Astrocyte (in vitro differentiated cells and primary cell): ENCODE measurements around the gene GABPB1. TPM values are rescaled to one million over a fixed set of nuclear protein-coding genes. Genes with fewer than 3 reads are reported as not detected.

ENCODE experiments used
- DNase-seq: peaks from one replicate; pipeline ENCODE4 v3.0.0-alpha.2; 2010; ENCODE audit warnings: low read depth
- FAIRE-seq: peaks from 2 replicates; lab custom pipeline; 2011; peaks lifted over from hg19 to GRCh38; lab: Jason Lieb, UNC
- H2AFZ ChIP-seq: 2 replicates; pipeline ENCODE4 v1.6.0; 2012; ENCODE audit warnings: low read depth, low read length, inconsistent platforms
- H3K27ac ChIP-seq: 2 replicates; pipeline ENCODE4 v1.5.1; 2011; ENCODE audit warnings: low read depth, low read length, inconsistent platforms
- H3K27me3 ChIP-seq: 2 replicates; pipeline ENCODE4 v1.6.0; 2011; ENCODE audit warnings: low read length, inconsistent platforms; ENCODE audit not compliant: insufficient read depth
- H3K36me3 ChIP-seq: 2 replicates; pipeline ENCODE4 v1.5.1; 2011; ENCODE audit warnings: low read length, inconsistent platforms; ENCODE audit not compliant: insufficient read depth
- H3K4me1 ChIP-seq: 2 replicates; pipeline ENCODE4 v1.5.1; 2011; ENCODE audit warnings: low read length, inconsistent platforms; ENCODE audit not compliant: insufficient read depth
- H3K4me2 ChIP-seq: 2 replicates; pipeline ENCODE4 v1.6.0; 2012; ENCODE audit warnings: low read length, inconsistent platforms
- H3K4me3 ChIP-seq: 2 replicates; pipeline ENCODE4 v1.5.1; 2011; ENCODE audit warnings: low read depth, mild to moderate bottlenecking, low read length, inconsistent platforms; ENCODE audit not compliant: insufficient read depth
- H3K79me2 ChIP-seq: 2 replicates; pipeline ENCODE4 v1.6.0; 2012; ENCODE audit warnings: mild to moderate bottlenecking, low read length, inconsistent platforms; ENCODE audit not compliant: insufficient read depth
- H3K9ac ChIP-seq: 2 replicates; pipeline ENCODE4 v1.6.0; 2012; ENCODE audit warnings: mild to moderate bottlenecking, low read length, inconsistent platforms
- H3K9me3 ChIP-seq: 2 replicates; pipeline ENCODE4 v1.5.1; 2012; ENCODE audit warnings: low read depth, mild to moderate bottlenecking, low read length, inconsistent platforms; ENCODE audit not compliant: insufficient read depth
- H4K20me1 ChIP-seq: 2 replicates; pipeline ENCODE4 v1.6.0; 2012; ENCODE audit warnings: low read length, inconsistent platforms; ENCODE audit not compliant: insufficient read depth
- H3K27ac Mint-ChIP-seq: one replicate; pipeline ENCODE4 v1.8.0; 2021; ENCODE audit warnings: mild to moderate bottlenecking, mixed read lengths; ENCODE audit not compliant: unreplicated experiment
- H3K27me3 Mint-ChIP-seq: one replicate; pipeline ENCODE4 v1.8.0; 2021; ENCODE audit warnings: low read depth, mixed read lengths; ENCODE audit not compliant: unreplicated experiment
- H3K36me3 Mint-ChIP-seq: one replicate; pipeline ENCODE4 v1.8.0; 2021; ENCODE audit warnings: low read depth, mixed read lengths; ENCODE audit not compliant: unreplicated experiment
- H3K4me1 Mint-ChIP-seq: one replicate; pipeline ENCODE4 v1.8.0; 2021; ENCODE audit warnings: low read depth, mixed read lengths; ENCODE audit not compliant: unreplicated experiment
- H3K4me3 Mint-ChIP-seq: one replicate; pipeline ENCODE4 v1.8.0; 2021; ENCODE audit warnings: mild to moderate bottlenecking, moderate library complexity, mixed read lengths; ENCODE audit not compliant: unreplicated experiment
- H3K9me3 Mint-ChIP-seq: one replicate; pipeline ENCODE4 v1.8.0; 2021; ENCODE audit warnings: mild to moderate bottlenecking, mixed read lengths; ENCODE audit not compliant: unreplicated experiment
- EZH2 ChIP-seq: IDR thresholded peaks from 2 replicates; pipeline ENCODE4 v1.6.1; 2012; ENCODE audit warnings: mild to moderate bottlenecking, low read length, inconsistent platforms; ENCODE audit not compliant: insufficient read depth
- total RNA-seq: library from RNA; stranded (reverse); gene quantifications from 2 replicates; pipeline ENCODE4 v1.2.1, GENCODE V29; 2021
- TF ChIP-seq, protein P1 (sequence below): IDR thresholded peaks from 2 replicates; pipeline ENCODE4 v1.5.1; 2011; ENCODE audit warnings: low read depth, mild to moderate bottlenecking, inconsistent platforms, low read length, moderate library complexity; ENCODE audit not compliant: insufficient read depth

Gene GABPB1
- total RNA-seq, 1 donor from 2014 or later: 33.5 TPM

DNA sequence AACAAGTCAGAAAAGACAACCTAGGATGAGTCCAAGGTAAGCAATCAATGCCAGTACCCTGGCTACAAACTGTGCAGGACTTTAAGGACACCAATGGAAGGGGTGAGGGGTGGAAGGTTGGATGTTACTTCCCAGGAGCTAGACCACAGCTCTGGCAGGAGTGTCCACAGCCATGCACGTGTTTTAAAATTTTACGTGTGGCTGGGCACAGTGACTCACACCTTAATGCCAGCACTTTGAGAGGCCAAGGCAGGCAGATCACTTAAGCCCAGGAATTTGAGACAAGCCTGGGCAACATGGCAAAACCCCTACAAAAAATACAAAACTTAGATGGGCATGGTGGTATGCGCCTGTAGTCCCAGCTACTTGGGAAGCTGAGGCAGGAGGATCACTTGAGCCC lies 74.7 kb downstream of the GABPB1 start:
- H3K27ac Mint-ChIP-seq: no peak overlapping the region
- no peaks in the 10 kb centered on the region for H3K4me1 Mint-ChIP-seq
- peak; percentile 26 for DNase-seq
- H3K4me3 Mint-ChIP-seq: no peak overlapping the region
- no peaks in the 10 kb centered on the region for H3K79me2 ChIP-seq
- no peak overlapping the region for H3K4me2 ChIP-seq
- no peaks in the 10 kb centered on the region for H3K27me3 ChIP-seq
- peaks cover 6% of the 10 kb centered on the region for H3K36me3 ChIP-seq
- no peak overlapping the region for H3K27ac ChIP-seq
- H3K9me3 ChIP-seq: no peaks in the 10 kb centered on the region
- no peak for TF ChIP-seq EZH2
- TF ChIP-seq, protein P1, sequence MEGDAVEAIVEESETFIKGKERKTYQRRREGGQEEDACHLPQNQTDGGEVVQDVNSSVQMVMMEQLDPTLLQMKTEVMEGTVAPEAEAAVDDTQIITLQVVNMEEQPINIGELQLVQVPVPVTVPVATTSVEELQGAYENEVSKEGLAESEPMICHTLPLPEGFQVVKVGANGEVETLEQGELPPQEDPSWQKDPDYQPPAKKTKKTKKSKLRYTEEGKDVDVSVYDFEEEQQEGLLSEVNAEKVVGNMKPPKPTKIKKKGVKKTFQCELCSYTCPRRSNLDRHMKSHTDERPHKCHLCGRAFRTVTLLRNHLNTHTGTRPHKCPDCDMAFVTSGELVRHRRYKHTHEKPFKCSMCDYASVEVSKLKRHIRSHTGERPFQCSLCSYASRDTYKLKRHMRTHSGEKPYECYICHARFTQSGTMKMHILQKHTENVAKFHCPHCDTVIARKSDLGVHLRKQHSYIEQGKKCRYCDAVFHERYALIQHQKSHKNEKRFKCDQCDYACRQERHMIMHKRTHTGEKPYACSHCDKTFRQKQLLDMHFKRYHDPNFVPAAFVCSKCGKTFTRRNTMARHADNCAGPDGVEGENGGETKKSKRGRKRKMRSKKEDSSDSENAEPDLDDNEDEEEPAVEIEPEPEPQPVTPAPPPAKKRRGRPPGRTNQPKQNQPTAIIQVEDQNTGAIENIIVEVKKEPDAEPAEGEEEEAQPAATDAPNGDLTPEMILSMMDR: no peak
- H4K20me1 ChIP-seq: no peaks in the 10 kb centered on the region
- H3K9ac ChIP-seq: no peak overlapping the region
- no peaks in the 10 kb centered on the region for H3K9me3 Mint-ChIP-seq
- H3K36me3 Mint-ChIP-seq: no peaks in the 10 kb centered on the region
- FAIRE-seq: no peak
- H3K4me3 ChIP-seq: no peak overlapping the region
- no peak overlapping the region for H2AFZ ChIP-seq
- no peaks in the 10 kb centered on the region for H3K4me1 ChIP-seq
- H3K27me3 Mint-ChIP-seq: no peaks in the 10 kb centered on the region

DNA sequence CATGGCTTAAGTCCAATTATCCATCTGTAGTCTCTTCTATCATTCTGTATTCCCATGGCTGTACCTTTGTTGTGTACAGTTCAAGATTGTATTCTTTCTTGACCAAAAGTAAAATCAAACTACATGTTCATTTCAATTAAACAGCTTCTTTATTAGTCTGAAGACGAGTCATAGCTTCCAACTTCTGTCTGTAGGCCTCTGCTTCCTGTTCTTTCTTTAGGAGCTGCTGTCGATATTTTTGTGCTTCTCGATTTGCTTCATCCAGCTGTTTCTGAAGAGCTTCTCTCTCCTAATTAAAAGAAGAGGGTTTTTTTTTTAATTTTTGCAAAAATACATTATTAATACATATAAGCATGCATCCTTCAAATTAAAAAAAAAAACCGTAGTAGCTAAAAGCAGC lies 76.5 kb downstream of the GABPB1 start:
- H3K27ac Mint-ChIP-seq: no peak overlapping the region
- no peak overlapping the region for H3K27ac ChIP-seq
- peaks cover 6% of the 10 kb centered on the region for H3K36me3 ChIP-seq
- no peaks in the 10 kb centered on the region for H3K9me3 ChIP-seq
- FAIRE-seq (no peak), DNase-seq (no peak)
- no peaks in the 10 kb centered on the region for H3K4me1 Mint-ChIP-seq
- H3K27me3 Mint-ChIP-seq: no peaks in the 10 kb centered on the region
- H3K4me3 ChIP-seq: no peak overlapping the region
- H3K27me3 ChIP-seq: no peaks in the 10 kb centered on the region
- TF ChIP-seq EZH2: no peak
- TF ChIP-seq, protein P1: no peak
- H2AFZ ChIP-seq: no peak overlapping the region
- H3K36me3 Mint-ChIP-seq: no peaks in the 10 kb centered on the region
- H3K79me2 ChIP-seq: no peaks in the 10 kb centered on the region
- no peaks in the 10 kb centered on the region for H3K9me3 Mint-ChIP-seq
- no peak overlapping the region for H3K4me3 Mint-ChIP-seq
- H4K20me1 ChIP-seq: no peaks in the 10 kb centered on the region
- H3K4me1 ChIP-seq: no peaks in the 10 kb centered on the region
- no peak overlapping the region for H3K4me2 ChIP-seq
- no peak overlapping the region for H3K9ac ChIP-seq

DNA sequence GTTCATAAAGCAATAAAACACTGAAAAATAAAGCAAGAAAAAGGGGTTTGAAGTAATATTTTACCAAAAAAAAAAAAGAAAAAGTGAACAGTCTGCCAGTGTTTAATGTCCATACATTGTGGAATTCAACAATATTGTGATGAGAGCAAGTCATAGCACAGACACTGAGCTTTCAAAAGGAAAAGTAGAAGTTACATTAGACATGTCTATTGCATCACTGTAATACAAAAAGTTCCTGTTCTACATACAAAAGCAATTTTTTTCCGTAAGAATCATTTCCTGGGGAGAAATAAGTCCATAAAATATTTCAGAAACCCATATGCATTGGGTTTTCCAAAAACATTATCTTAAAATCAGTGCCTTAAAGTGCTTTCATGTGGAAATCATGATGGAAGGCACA lies 77.6 kb downstream of the GABPB1 start:
- Mint-ChIP-seq H3K9me3 (no peaks in the 10 kb centered on the region), H3K27ac (no peak overlapping the region), H3K4me1 (no peaks in the 10 kb centered on the region), H3K27me3 (no peaks in the 10 kb centered on the region), H3K36me3 (no peaks in the 10 kb centered on the region), H3K4me3 (no peak overlapping the region)
- H3K36me3 ChIP-seq: peaks cover 6% of the 10 kb centered on the region
- H3K9me3 ChIP-seq: no peaks in the 10 kb centered on the region
- H3K27ac ChIP-seq: no peak overlapping the region
- no peaks in the 10 kb centered on the region for H3K27me3 ChIP-seq
- no peak overlapping the region for H2AFZ ChIP-seq
- FAIRE-seq (no peak), DNase-seq (no peak)
- H3K4me1 ChIP-seq: no peaks in the 10 kb centered on the region
- H4K20me1 ChIP-seq: no peaks in the 10 kb centered on the region
- no peak overlapping the region for H3K4me3 ChIP-seq
- no peaks in the 10 kb centered on the region for H3K79me2 ChIP-seq
- H3K4me2 ChIP-seq: no peak overlapping the region
- H3K9ac ChIP-seq: no peak overlapping the region
- TF ChIP-seq, protein P1: no peak
- no peak for TF ChIP-seq EZH2
